A673 (cell line): ENCODE data around the gene TRIM66. TPM values are rescaled to one million over a fixed set of nuclear protein-coding genes. Genes with fewer than 3 reads are reported as not detected.
A peak's percentile ranks its signal among the peaks of the same experiment; 100 is the strongest.

ENCODE experiments used
- BruUV-seq: library from RNA; stranded (reverse); fragments of 400-500 nt; replicated peaks from 2 replicates; lab custom pipeline; 2021; lab: Mats Ljungman, UMichigan
- CTCF ChIA-PET: fragments of 300-600 bp; sonication (Branson Sonifier 250); formaldehyde crosslinking; loops from one replicate; lab custom pipeline; 2022; ENCODE audit warnings: antibody characterized with exemption; lab: Charles Lee
- POLR2A ChIA-PET: fragments of 300-600 bp; sonication (Branson Sonifier 250); formaldehyde crosslinking; loops from one replicate; lab custom pipeline; 2022; ENCODE audit warnings: antibody characterized with exemption; ENCODE audit not compliant: low non-redundant PET; lab: Charles Lee
- DNase-seq: peaks from one replicate; pipeline ENCODE4 v3.0.0-alpha.2; 2015; ENCODE audit warnings: low spot score
- H3K27ac ChIP-seq: fragments of 200-600 bp; sonication (generic); 2 replicates; pipeline ENCODE4 v1.5.1; 2016; ENCODE audit warnings: mixed run types, low read depth, mild to moderate bottlenecking, mixed read lengths, antibody characterized with exemption, low read length; ENCODE audit not compliant: poor library complexity, severe bottlenecking
- H3K27me3 ChIP-seq: fragments of 200-600 bp; sonication (generic); replicated peaks from 2 replicates; pipeline ENCODE4 v1.6.1; 2017; ENCODE audit warnings: mixed run types, low read depth, mild to moderate bottlenecking, mixed read lengths, antibody characterized with exemption, low read length; ENCODE audit not compliant: insufficient read depth, poor library complexity
- H3K36me3 ChIP-seq: fragments of 200-600 bp; sonication (generic); 2 replicates; pipeline ENCODE4 v1.6.1; 2016; ENCODE audit warnings: mixed run types, mild to moderate bottlenecking, mixed read lengths, antibody characterized with exemption, low read length; ENCODE audit not compliant: insufficient read depth, poor library complexity, severe bottlenecking
- H3K4me1 ChIP-seq: fragments of 200-600 bp; sonication (generic); 2 replicates; pipeline ENCODE4 v1.6.1; 2017; ENCODE audit warnings: mixed run types, mild to moderate bottlenecking, mixed read lengths, antibody characterized with exemption, low read length; ENCODE audit not compliant: insufficient read depth, poor library complexity, severe bottlenecking
- H3K4me3 ChIP-seq: fragments of 200-600 bp; sonication (generic); 2 replicates; pipeline ENCODE4 v1.5.1; 2016; ENCODE audit warnings: low read depth, mixed run types, mild to moderate bottlenecking, mixed read lengths, low read length; ENCODE audit not compliant: poor library complexity, severe bottlenecking
- H3K9me3 ChIP-seq: fragments of 200-600 bp; sonication (generic); 2 replicates; pipeline ENCODE4 v1.6.1; 2016; ENCODE audit warnings: mixed run types, low read depth, mild to moderate bottlenecking, mixed read lengths, antibody characterized with exemption, low read length; ENCODE audit not compliant: poor library complexity, severe bottlenecking
- EZH2 ChIP-seq: fragments of 200-600 bp; sonication (generic); IDR thresholded peaks from 2 replicates; pipeline ENCODE4 v1.6.1; 2017; ENCODE audit warnings: borderline replicate concordance, low read depth, mild to moderate bottlenecking, mixed read lengths, antibody characterized with exemption, low read length; ENCODE audit not compliant: poor library complexity, severe bottlenecking
- intact Hi-C: fragments of 100-400 bp; cut with micrococcal nuclease; formaldehyde crosslinking; loops from one replicate; pipeline ENCODE4 v1.10.0; 2022; ENCODE audit not compliant: unreplicated experiment
- total RNA-seq: library from RNA; stranded (reverse); gene quantifications from 2 replicates; pipeline ENCODE4 v1.2.3, GENCODE V29; 2021
- TF ChIP-seq, protein P1 (sequence below): fragments of 300-800, 200-600 bp; sonication (generic); conservative IDR thresholded peaks from 2 replicates; pipeline ENCODE4 v1.5.1; 2017; ENCODE audit warnings: low read depth, mild to moderate bottlenecking, antibody characterized with exemption, low read length, moderate library complexity, mixed read lengths

Gene TRIM66
- total RNA-seq, 1 experiment from 2014 or later = 9.7 TPM

DNA sequence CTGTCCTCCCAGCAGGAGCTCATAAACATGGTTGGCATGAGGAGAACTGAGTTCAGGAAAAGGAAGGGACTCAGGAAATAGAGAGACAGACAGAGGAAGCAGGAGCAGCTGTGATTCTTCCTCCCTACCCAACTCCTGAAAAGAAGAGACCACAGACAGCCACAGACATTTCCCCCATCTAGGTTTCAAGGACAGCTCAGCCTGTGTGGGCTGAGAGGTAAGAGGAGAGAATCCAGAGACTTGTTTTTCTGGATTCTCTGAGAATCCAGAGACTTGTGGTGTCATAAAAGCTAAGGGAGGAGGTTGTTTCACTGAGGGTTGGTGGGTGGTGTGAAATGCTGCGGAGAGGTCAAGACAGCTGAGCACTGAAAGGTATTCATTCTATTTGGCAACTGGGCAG lies 69.4 kb downstream of the TRIM66 start:
- H3K36me3 ChIP-seq = peaks cover 3% of the 10 kb centered on the region
- H3K27ac ChIP-seq = no peak overlapping the region
- DNase-seq = peak; percentile 45
- no peaks in the 10 kb centered on the region for H3K4me1 ChIP-seq
- intact Hi-C loops = no loop called here
- CTCF ChIA-PET = no interaction called here
- no peaks in the 10 kb centered on the region for H3K9me3 ChIP-seq
- no TSS peak for BruUV-seq
- TF ChIP-seq, protein P1, sequence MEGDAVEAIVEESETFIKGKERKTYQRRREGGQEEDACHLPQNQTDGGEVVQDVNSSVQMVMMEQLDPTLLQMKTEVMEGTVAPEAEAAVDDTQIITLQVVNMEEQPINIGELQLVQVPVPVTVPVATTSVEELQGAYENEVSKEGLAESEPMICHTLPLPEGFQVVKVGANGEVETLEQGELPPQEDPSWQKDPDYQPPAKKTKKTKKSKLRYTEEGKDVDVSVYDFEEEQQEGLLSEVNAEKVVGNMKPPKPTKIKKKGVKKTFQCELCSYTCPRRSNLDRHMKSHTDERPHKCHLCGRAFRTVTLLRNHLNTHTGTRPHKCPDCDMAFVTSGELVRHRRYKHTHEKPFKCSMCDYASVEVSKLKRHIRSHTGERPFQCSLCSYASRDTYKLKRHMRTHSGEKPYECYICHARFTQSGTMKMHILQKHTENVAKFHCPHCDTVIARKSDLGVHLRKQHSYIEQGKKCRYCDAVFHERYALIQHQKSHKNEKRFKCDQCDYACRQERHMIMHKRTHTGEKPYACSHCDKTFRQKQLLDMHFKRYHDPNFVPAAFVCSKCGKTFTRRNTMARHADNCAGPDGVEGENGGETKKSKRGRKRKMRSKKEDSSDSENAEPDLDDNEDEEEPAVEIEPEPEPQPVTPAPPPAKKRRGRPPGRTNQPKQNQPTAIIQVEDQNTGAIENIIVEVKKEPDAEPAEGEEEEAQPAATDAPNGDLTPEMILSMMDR = no peak
- no peak for TF ChIP-seq EZH2
- no peak overlapping the region for H3K4me3 ChIP-seq
- no peaks in the 10 kb centered on the region for H3K27me3 ChIP-seq
- POLR2A ChIA-PET = no interaction called here

DNA sequence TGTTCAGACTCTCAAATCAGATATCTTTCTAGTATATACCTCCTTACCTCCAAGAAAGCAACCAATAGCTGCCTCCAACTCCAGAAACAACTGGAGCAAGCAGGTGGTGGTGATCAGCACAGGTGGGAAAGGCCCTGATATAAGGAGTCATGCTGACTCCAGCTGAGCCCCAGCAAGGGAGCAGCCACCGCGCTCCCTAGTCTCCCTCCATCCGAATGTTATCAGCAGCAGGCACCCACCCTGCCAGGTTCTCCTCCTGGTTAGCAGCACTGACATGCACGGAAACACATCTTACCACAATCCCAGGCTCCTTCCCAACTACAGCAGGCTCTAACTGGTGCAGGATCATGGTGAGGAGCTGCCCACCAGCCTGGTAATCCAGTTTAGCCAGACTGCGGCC lies 69.9 kb downstream of the TRIM66 start:
- ChIA-PET POLR2A (no interaction called here), CTCF (no interaction called here)
- no peak overlapping the region for H3K27ac ChIP-seq
- no peak overlapping the region for H3K4me3 ChIP-seq
- no peak for TF ChIP-seq EZH2
- TF ChIP-seq, protein P1 = no peak
- intact Hi-C loops = no loop called here
- H3K4me1 ChIP-seq = no peaks in the 10 kb centered on the region
- H3K27me3 ChIP-seq = no peaks in the 10 kb centered on the region
- BruUV-seq = no TSS peak
- peaks cover 3% of the 10 kb centered on the region for H3K36me3 ChIP-seq
- H3K9me3 ChIP-seq = no peaks in the 10 kb centered on the region
- no peak for DNase-seq

DNA sequence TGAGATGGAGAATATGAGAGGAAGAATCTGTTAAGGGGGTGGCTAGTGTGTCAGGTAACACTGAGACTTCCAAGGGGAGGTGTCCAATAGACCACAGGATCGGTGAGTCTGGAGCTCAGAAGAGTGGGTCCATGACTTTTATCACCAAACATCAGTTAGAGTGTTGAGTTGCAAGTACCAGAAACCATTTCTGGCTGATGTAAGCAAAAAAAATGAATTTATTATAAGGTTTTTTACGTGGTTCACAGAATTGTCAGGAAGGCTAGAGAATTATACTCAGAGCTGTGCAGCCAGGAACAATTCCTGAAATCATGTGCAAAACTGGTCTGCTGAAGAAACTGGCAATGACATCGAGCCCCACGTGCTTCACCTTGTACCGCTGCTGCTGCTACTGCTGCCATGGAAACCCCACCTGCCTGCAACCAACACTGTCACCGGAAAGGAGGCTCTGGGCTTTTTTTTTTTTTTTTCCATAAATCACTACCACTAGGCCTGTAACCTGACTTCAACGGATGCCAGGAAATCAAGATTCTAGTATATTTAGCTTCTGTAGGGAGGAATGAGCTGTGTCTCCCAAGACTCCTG lies 71.8 kb downstream of the TRIM66 start:
- intact Hi-C loops = no loop called here
- H3K9me3 ChIP-seq = no peaks in the 10 kb centered on the region

More for the DNA sequence above, 71.8 kb downstream of the TRIM66 start:
- ChIA-PET POLR2A (no interaction called here), CTCF (no interaction called here)
- Histone ChIP-seq H3K27ac (no peak overlapping the region), H3K4me3 (no peak overlapping the region), H3K27me3 (no peaks in the 10 kb centered on the region), H3K4me1 (no peaks in the 10 kb centered on the region), H3K36me3 (no peaks in the 10 kb centered on the region)
- DNase-seq = no peak
- TF ChIP-seq EZH2 = no peak
- TF ChIP-seq, protein P1 = no peak
- no TSS peak for BruUV-seq
